HEK293 (cell line): ENCODE results near the gene CDX1.

ENCODE experiments used
- CTCF ChIA-PET: fragments of 350-600 bp; formaldehyde crosslinking; extraction: SDS; loops from one replicate; lab custom pipeline; 2021; ENCODE audit warnings: antibody characterized with exemption; lab: Yijun Ruan, JAX
- POLR2A ChIA-PET: fragments of 300-600 bp; formaldehyde crosslinking; extraction: SDS; loops from one replicate; lab custom pipeline; 2020; ENCODE audit warnings: antibody characterized with exemption, inconsistent platforms; lab: Yijun Ruan, JAX
- H3K27ac ChIP-seq: fragments of 200-500 bp; sonication (Bioruptor generic); 2 replicates; pipeline ENCODE4 v1.5.1; 2014; ENCODE audit warnings: low read depth, low read length, control low read depth, inconsistent platforms; ENCODE audit errors: extremely low read depth
- H3K36me3 ChIP-seq, 2 experiments: fragments of 200-500 bp in 1 of 2; sonication (Bioruptor generic) in 1 of 2; 1 replicate in 1 of 2; 2 replicates in 1 of 2; pipeline ENCODE4 v1.5.1; 2014 to 2017; ENCODE audit warnings: inconsistent platforms in 2 of 2, low read length in 2 of 2; ENCODE audit not compliant: control insufficient read depth in 2 of 2, insufficient read depth in 1 of 2
- H3K4me1 ChIP-seq: fragments of 200-500 bp; sonication (Bioruptor generic); 2 replicates; pipeline ENCODE4 v1.5.1; 2014; ENCODE audit warnings: mild to moderate bottlenecking, low read length, inconsistent platforms; ENCODE audit not compliant: control insufficient read depth, insufficient read depth
- H3K4me3 ChIP-seq: 2 replicates; pipeline ENCODE4 v1.5.1; 2011; ENCODE audit warnings: low read depth, mild to moderate bottlenecking, control low read depth, low read length, moderate library complexity
- H3K9me3 ChIP-seq: fragments of 200-500 bp; sonication (Bioruptor generic); 2 replicates; pipeline ENCODE4 v1.5.1; 2014; ENCODE audit warnings: low read depth, low read length, inconsistent platforms; ENCODE audit not compliant: control insufficient read depth, insufficient read depth
- KLF16 ChIP-seq: fragments of 450-650 bp; formaldehyde crosslinking; IDR thresholded peaks from 2 replicates; pipeline ENCODE4 v1.5.1; 2017; ENCODE audit warnings: missing biosample characterization, missing genetic modification characterization
- KLF8 ChIP-seq: fragments of 450-650 bp; formaldehyde crosslinking; IDR thresholded peaks from 2 replicates; pipeline ENCODE4 v1.5.1; 2016; ENCODE audit warnings: missing biosample characterization, missing genetic modification characterization
- SETDB1 ChIP-seq: IDR thresholded peaks from one replicate; pipeline ENCODE4 v1.6.1; 2017; ENCODE audit warnings: mild to moderate bottlenecking, low read length, moderate library complexity, mixed read lengths; ENCODE audit not compliant: insufficient read length
- TRIM28 ChIP-seq: IDR thresholded peaks from 2 replicates; pipeline ENCODE4 v1.6.1; 2011; ENCODE audit warnings: low read length, control low read depth, borderline replicate concordance
- ZEB2 ChIP-seq: fragments of 450-650 bp; formaldehyde crosslinking; IDR thresholded peaks from 2 replicates; pipeline ENCODE4 v1.5.1; 2016; ENCODE audit warnings: missing biosample characterization, missing genetic modification characterization
- ZNF140 ChIP-seq: fragments of 450-650 bp; formaldehyde crosslinking; IDR thresholded peaks from 2 replicates; pipeline ENCODE4 v1.5.1; 2016; ENCODE audit warnings: missing biosample characterization, missing genetic modification characterization
- ZNF146 ChIP-seq: fragments of 450-650 bp; formaldehyde crosslinking; IDR thresholded peaks from 2 replicates; pipeline ENCODE4 v1.5.1; 2016; ENCODE audit warnings: missing biosample characterization, missing genetic modification characterization
- ZNF2 ChIP-seq: fragments of 450-650 bp; formaldehyde crosslinking; IDR thresholded peaks from 2 replicates; pipeline ENCODE4 v1.5.1; 2016; ENCODE audit warnings: missing biosample characterization, missing genetic modification characterization
- ZNF23 ChIP-seq: fragments of 450-650 bp; formaldehyde crosslinking; IDR thresholded peaks from 2 replicates; pipeline ENCODE4 v1.5.1; 2016; ENCODE audit warnings: missing biosample characterization, missing genetic modification characterization, borderline replicate concordance
- ZNF280C ChIP-seq: fragments of 450-650 bp; formaldehyde crosslinking; IDR thresholded peaks from 2 replicates; pipeline ENCODE4 v1.5.1; 2016; ENCODE audit warnings: missing biosample characterization, missing genetic modification characterization
- ZNF394 ChIP-seq: fragments of 450-650 bp; formaldehyde crosslinking; IDR thresholded peaks from 2 replicates; pipeline ENCODE4 v1.5.1; 2016; ENCODE audit warnings: missing biosample characterization, missing genetic modification characterization, mild to moderate bottlenecking, moderate library complexity, borderline replicate concordance
- ZNF423 ChIP-seq: fragments of 450-650 bp; formaldehyde crosslinking; IDR thresholded peaks from 2 replicates; pipeline ENCODE4 v1.5.1; 2016; ENCODE audit warnings: missing biosample characterization, missing genetic modification characterization
- ZNF518A ChIP-seq: fragments of 450-650 bp; formaldehyde crosslinking; conservative IDR thresholded peaks from 2 replicates; pipeline ENCODE4 v1.5.1; 2016; ENCODE audit warnings: low read depth, missing biosample characterization, missing genetic modification characterization
- ZNF529 ChIP-seq: fragments of 450-650 bp; formaldehyde crosslinking; IDR thresholded peaks from 2 replicates; pipeline ENCODE4 v1.5.1; 2017; ENCODE audit warnings: missing genetic modification characterization, missing biosample characterization; ENCODE audit not compliant: insufficient replicate concordance
- ZNF558 ChIP-seq: fragments of 450-650 bp; formaldehyde crosslinking; IDR thresholded peaks from 2 replicates; pipeline ENCODE4 v1.5.1; 2016; ENCODE audit warnings: missing biosample characterization, missing genetic modification characterization
- ZNF571 ChIP-seq: fragments of 450-650 bp; formaldehyde crosslinking; IDR thresholded peaks from 2 replicates; pipeline ENCODE4 v1.5.0; 2017; ENCODE audit warnings: missing biosample characterization, missing genetic modification characterization
- ZNF624 ChIP-seq: fragments of 450-650 bp; formaldehyde crosslinking; IDR thresholded peaks from 2 replicates; pipeline ENCODE4 v1.5.1; 2017; ENCODE audit warnings: missing biosample characterization, missing genetic modification characterization
- ZNF629 ChIP-seq: fragments of 450-650 bp; formaldehyde crosslinking; IDR thresholded peaks from 2 replicates; pipeline ENCODE4 v1.5.1; 2017; ENCODE audit warnings: missing biosample characterization, missing genetic modification characterization
- ZNF639 ChIP-seq: fragments of 450-650 bp; formaldehyde crosslinking; IDR thresholded peaks from 2 replicates; pipeline ENCODE4 v1.5.1; 2016; ENCODE audit warnings: missing biosample characterization, missing genetic modification characterization
- ZNF677 ChIP-seq: fragments of 450-650 bp; IDR thresholded peaks from 2 replicates; pipeline ENCODE4 v1.5.0; 2018; ENCODE audit warnings: missing biosample characterization, mild to moderate bottlenecking, missing genetic modification characterization, moderate library complexity
- ZNF701 ChIP-seq: fragments of 450-650 bp; formaldehyde crosslinking; IDR thresholded peaks from 2 replicates; pipeline ENCODE4 v1.5.1; 2016; ENCODE audit warnings: missing biosample characterization, missing genetic modification characterization

The CDX1 gene

DNA sequence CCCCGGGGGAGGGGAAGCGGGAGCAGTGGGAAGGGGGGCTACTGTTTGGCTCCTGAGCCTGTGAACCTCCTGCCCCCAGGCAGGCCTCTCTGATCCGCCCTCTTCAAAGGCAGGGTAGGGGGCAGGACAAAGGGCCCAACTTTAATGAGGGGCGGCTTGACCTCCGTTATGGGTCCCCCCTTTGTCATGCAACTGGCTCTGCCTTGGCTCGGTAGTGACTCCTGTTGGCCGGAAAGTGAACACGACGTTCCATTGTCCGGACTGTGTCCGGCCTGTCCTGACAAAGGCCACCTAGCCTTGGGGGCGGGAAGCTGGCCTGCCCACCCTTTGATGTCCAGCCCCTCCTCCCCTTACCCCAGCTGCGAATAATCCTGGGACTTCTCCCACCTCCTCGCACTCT is 1.3 kb downstream of the CDX1 start (continued):
- TF ChIP-seq ZNF677 (no peak), ZNF2 (no peak), KLF16 (tag by site-specific recombination) (no peak), ZEB2 (tag by site-specific recombination) (no peak), ZNF394 (tag by site-specific recombination) (no peak), ZNF280C (tag by site-specific recombination) (no peak), KLF8 (tag by site-specific recombination) (no peak), SETDB1 (no peak), ZNF23 (tag by site-specific recombination) (no peak), ZNF624 (no peak), TRIM28 (no peak)
- TF ChIP-seq, all 188 proteins: peak for 0

- POLR2A ChIA-PET, result no interaction called here
- no peak for TF ChIP-seq ZNF140 (tag by site-specific recombination)
- no peak for TF ChIP-seq ZNF571 (tag by site-specific recombination)
- no peak for TF ChIP-seq ZNF394 (tag by site-specific recombination)
- TF ChIP-seq ZNF146 (tag by site-specific recombination), result no peak
- no peak for TF ChIP-seq ZNF423
- no peak for TF ChIP-seq ZNF529
- no peak for TF ChIP-seq ZNF639 (tag by site-specific recombination)
- no peak for TF ChIP-seq ZNF518A
- no peak for TF ChIP-seq ZNF701
- TF ChIP-seq ZNF558 (tag by site-specific recombination), result no peak
- no peak for TF ChIP-seq ZNF629 (tag by site-specific recombination)
- H3K4me1 ChIP-seq, result no peaks in the 10 kb centered on the region
- no peak overlapping the region for H3K4me3 ChIP-seq
- no peak overlapping the region for H3K27ac ChIP-seq
- H3K9me3 ChIP-seq, result no peaks in the 10 kb centered on the region
- CTCF ChIA-PET, result interaction anchor here (1.1 to 1.5 kb wide), 2 partner anchors 10 to 40 kb away, joined by 4 read pairs; no protein-coding TSS in a partner anchor
- no peaks in the 10 kb centered on the region for H3K36me3 ChIP-seq
Measured at GRCh38 chr5:150168864-150169263, 2.3 kb downstream of the CDX1 start.
